HCT116 (cell line): ENCODE measurements around the gene KHDRBS2. TPM values are rescaled to one million over a fixed set of nuclear protein-coding genes. Genes with fewer than 3 reads are reported as not detected.

Experiments
- ATAC-seq: fragments of 200-7000 bp; cut with Tn5 transposase; 2 replicates; pipeline ENCODE4 v1.9.1; 2020; ENCODE audit warnings: mild to moderate bottlenecking, moderate library complexity
- BruUV-seq: library from RNA; stranded (reverse); fragments of 400-500 nt; replicated peaks from 2 replicates; lab custom pipeline; 2021; lab: Mats Ljungman, UMichigan
- CTCF ChIA-PET: fragments of 300-600 bp; sonication (Branson Sonifier 250); formaldehyde crosslinking; loops from one replicate; lab custom pipeline; 2021; ENCODE audit warnings: antibody characterized with exemption; lab: Charles Lee
- POLR2A ChIA-PET: fragments of 300-600, 350-600 bp; sonication (Branson Sonifier 250); formaldehyde crosslinking; loops from one replicate; lab custom pipeline; 2021; ENCODE audit warnings: antibody characterized with exemption; lab: Charles Lee
- RAD21 ChIA-PET, 2 experiments: fragments of 300-600 bp; sonication (Branson Sonifier 250); formaldehyde crosslinking; loops; one replicate each; lab custom pipeline; 2023; ENCODE audit warnings: low total read pairs in 2 of 2; ENCODE audit not compliant: uncharacterized antibody in 2 of 2, unreplicated experiment in 2 of 2, low non-redundant PET in 1 of 2; lab: Charles Lee
- DNase-seq: peaks from one replicate; pipeline ENCODE4 v3.0.0-alpha.2; 2010; ENCODE audit warnings: low read depth, low spot score
- H2AFZ ChIP-seq: fragments of 200-600 bp; shearing (Covaris generic), sonication (generic); 2 replicates; pipeline ENCODE4 v1.6.1; 2017; ENCODE audit warnings: low read depth, mixed run types, mixed read lengths, antibody characterized with exemption, low read length; ENCODE audit not compliant: poor library complexity, severe bottlenecking
- H3K27ac ChIP-seq: 2 replicates; pipeline ENCODE4 v1.5.1; 2012; ENCODE audit warnings: low read depth, low read length
- H3K27me3 ChIP-seq: fragments of 200-600 bp; sonication (generic); 2 replicates; pipeline ENCODE4 v1.6.1; 2016; ENCODE audit warnings: mixed run types, low read length, mixed read lengths; ENCODE audit not compliant: insufficient read depth
- H3K36me3 ChIP-seq, 2 experiments: fragments of 200-500 bp in 1 of 2; fragments of 200-600 bp in 1 of 2; sonication (Bioruptor generic) in 1 of 2; sonication (generic) in 1 of 2; 2 replicates each; pipeline versions ENCODE4 v1.5.1 to v1.6.1; 2014 to 2016; ENCODE audit warnings: low read length in 2 of 2, inconsistent platforms in 1 of 2, mixed read lengths in 1 of 2, mixed run types in 1 of 2; ENCODE audit not compliant: insufficient read depth in 2 of 2, control insufficient read depth in 1 of 2
- H3K4me1 ChIP-seq, 2 experiments: fragments of 200-600 bp in 1 of 2; sonication (generic) in 1 of 2; 2 replicates each; pipeline versions ENCODE4 v1.5.1 to v1.6.1; 2012 to 2017; ENCODE audit warnings: low read length in 2 of 2, inconsistent platforms in 1 of 2, mild to moderate bottlenecking in 1 of 2, mixed read lengths in 1 of 2, mixed run types in 1 of 2, moderate library complexity in 1 of 2; ENCODE audit not compliant: insufficient read depth in 2 of 2, control insufficient read depth in 1 of 2
- H3K4me2 ChIP-seq: fragments of 200-600 bp; sonication (generic); 2 replicates; pipeline ENCODE4 v1.6.1; 2017; ENCODE audit warnings: mixed run types, low read length, mixed read lengths
- H3K4me3 ChIP-seq, 2 experiments: fragments of 200-600 bp in 1 of 2; sonication (generic) in 1 of 2; replicated peaks in 1 of 2; 2 replicates each; pipeline ENCODE4 v1.5.1; 2011 to 2016; ENCODE audit warnings: low read length in 2 of 2, control low read depth in 1 of 2, low read depth in 1 of 2, mild to moderate bottlenecking in 1 of 2, mixed read lengths in 1 of 2, mixed run types in 1 of 2
- H3K79me2 ChIP-seq: fragments of 200-600 bp; sonication (generic); 2 replicates; pipeline ENCODE4 v1.6.1; 2017; ENCODE audit warnings: mild to moderate bottlenecking, mixed run types, low read length, moderate library complexity, mixed read lengths; ENCODE audit not compliant: insufficient read depth
- H3K9ac ChIP-seq: fragments of 200-600 bp; sonication (generic); 2 replicates; pipeline ENCODE4 v1.6.1; 2016; ENCODE audit warnings: low read length, mixed read lengths
- H3K9me2 ChIP-seq: fragments of 200-600 bp; sonication (generic), shearing (Covaris generic); 2 replicates; pipeline ENCODE4 v1.6.1; 2017; ENCODE audit warnings: mixed run types, mild to moderate bottlenecking, moderate library complexity; ENCODE audit not compliant: insufficient read depth
- H3K9me3 ChIP-seq, 2 experiments: fragments of 200-500 bp in 1 of 2; fragments of 200-600 bp in 1 of 2; sonication (Bioruptor generic) in 1 of 2; sonication (generic) in 1 of 2; 2 replicates each; pipeline ENCODE4 v1.6.1; 2014 to 2017; ENCODE audit warnings: low read length in 2 of 2, mixed read lengths in 2 of 2, inconsistent platforms in 1 of 2, low read depth in 1 of 2, mild to moderate bottlenecking in 1 of 2, mixed run types in 1 of 2, moderate library complexity in 1 of 2; ENCODE audit not compliant: control insufficient read depth in 1 of 2, insufficient read depth in 1 of 2
- H4K20me1 ChIP-seq: fragments of 200-600 bp; sonication (generic), shearing (Covaris generic); 2 replicates; pipeline ENCODE4 v1.6.1; 2017; ENCODE audit warnings: mixed run types, mild to moderate bottlenecking, moderate library complexity; ENCODE audit not compliant: insufficient read depth
- CBX3 ChIP-seq: IDR thresholded peaks from 2 replicates; pipeline ENCODE4 v1.6.1; 2012; ENCODE audit warnings: low read depth
- CEBPB ChIP-seq: IDR thresholded peaks from 2 replicates; pipeline ENCODE4 v1.6.1; 2012; ENCODE audit warnings: low read depth
- EGR1 ChIP-seq: IDR thresholded peaks from 2 replicates; pipeline ENCODE4 v1.6.1; 2012; ENCODE audit warnings: low read depth
- ELF1 ChIP-seq: IDR thresholded peaks from 2 replicates; pipeline ENCODE4 v1.6.1; 2012; ENCODE audit warnings: low read depth, borderline replicate concordance
- EZH2 ChIP-seq: fragments of 200-600 bp; sonication (generic); IDR thresholded peaks from 2 replicates; pipeline ENCODE4 v1.6.1; 2017; ENCODE audit warnings: antibody characterized with exemption, mixed run types
- EZH2phosphoT487 ChIP-seq: fragments of 200-600 bp; IDR thresholded peaks from 2 replicates; pipeline ENCODE4 v1.6.1; 2018; ENCODE audit warnings: antibody characterized with exemption, borderline replicate concordance
- FOSL1 ChIP-seq: IDR thresholded peaks from 2 replicates; pipeline ENCODE4 v1.6.1; 2012; ENCODE audit warnings: low read depth
- POLR2A ChIP-seq: IDR thresholded peaks from 2 replicates; pipeline ENCODE4 v1.7.0; 2011; ENCODE audit warnings: borderline replicate concordance; ENCODE audit not compliant: insufficient read depth, insufficient read length; ENCODE audit errors: extremely low read depth
- POLR2AphosphoS5 ChIP-seq: IDR thresholded peaks from 2 replicates; pipeline ENCODE4 v1.6.1; 2011; ENCODE audit warnings: mild to moderate bottlenecking, low read depth, low read length, moderate library complexity
- RAD21 ChIP-seq: IDR thresholded peaks from 2 replicates; pipeline ENCODE4 v1.6.1; 2012; ENCODE audit warnings: low read depth, mild to moderate bottlenecking
- SIN3A ChIP-seq: IDR thresholded peaks from 2 replicates; pipeline ENCODE4 v1.6.1; 2012; ENCODE audit warnings: low read depth
- SRF ChIP-seq: IDR thresholded peaks from 2 replicates; pipeline ENCODE4 v1.6.1; 2012; ENCODE audit warnings: low read depth
- YY1 ChIP-seq: IDR thresholded peaks from 2 replicates; pipeline ENCODE4 v1.6.1; 2011; ENCODE audit warnings: low read length, low read depth, moderate library complexity, mild to moderate bottlenecking; ENCODE audit not compliant: insufficient replicate concordance; ENCODE audit errors: extremely low read depth
- ZNF274 ChIP-seq: fragments of 200-500 bp; sonication (Bioruptor generic); IDR thresholded peaks from 2 replicates; pipeline ENCODE4 v1.6.1; 2014; ENCODE audit warnings: mild to moderate bottlenecking, low read depth, low read length, inconsistent platforms
- intact Hi-C: fragments of 100-400 bp; cut with micrococcal nuclease; formaldehyde crosslinking; loops from 2 replicates; pipeline ENCODE4 v1.10.0; 2022
- total RNA-seq: library from RNA; stranded (reverse); gene quantifications from one replicate; pipeline ENCODE4 v1.2.1, GENCODE V29; 2021; ENCODE audit not compliant: unreplicated experiment
- TF ChIP-seq, protein P1 (sequence below): IDR thresholded peaks from 2 replicates; pipeline ENCODE4 v1.6.1; 2012
- TF ChIP-seq, protein P2 (sequence below): IDR thresholded peaks from 2 replicates; pipeline ENCODE4 v1.6.1; 2012; ENCODE audit warnings: low read depth

The KHDRBS2 gene
- total RNA-seq, 1 experiment from 2014 or later: not detected

- intact Hi-C loops: no loop called here
- CTCF ChIA-PET: no interaction called here
Observed at GRCh38 chr6:61887423-61887822, 398.6 kb downstream of the KHDRBS2 start.

More at GRCh38 chr6:61887423-61887822, 398.6 kb downstream of the KHDRBS2 start:
- Histone ChIP-seq H3K9ac (no peak overlapping the region), H3K27me3 (no peaks in the 10 kb centered on the region), H3K9me2 (no peaks in the 10 kb centered on the region), H2AFZ (no peak overlapping the region), H3K27ac (no peak overlapping the region), H4K20me1 (no peaks in the 10 kb centered on the region), H3K4me1 (no peaks in the 10 kb centered on the region), H3K36me3 (no peaks in the 10 kb centered on the region), H3K4me3 (no peak overlapping the region), H3K79me2 (no peaks in the 10 kb centered on the region), H3K4me2 (no peak overlapping the region), H3K9me3 (peaks cover 7 to 9% of the 10 kb centered on the region in 2 experiments; a peak in 3 of 4 replicates)
- ChIA-PET POLR2A (no interaction called here), RAD21 (no interaction called here)
- TF ChIP-seq ELF1 (no peak), YY1 (no peak), SIN3A (no peak), EGR1 (no peak), FOSL1 (no peak), ZNF274 (no peak), RAD21 (no peak), CBX3 (no peak), SRF (no peak), EZH2phosphoT487 (no peak), CEBPB (no peak), POLR2A (no peak), EZH2 (no peak), POLR2AphosphoS5 (no peak)
- TF ChIP-seq, protein P1, sequence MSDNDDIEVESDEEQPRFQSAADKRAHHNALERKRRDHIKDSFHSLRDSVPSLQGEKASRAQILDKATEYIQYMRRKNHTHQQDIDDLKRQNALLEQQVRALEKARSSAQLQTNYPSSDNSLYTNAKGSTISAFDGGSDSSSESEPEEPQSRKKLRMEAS: no peak
- TF ChIP-seq, protein P2, sequence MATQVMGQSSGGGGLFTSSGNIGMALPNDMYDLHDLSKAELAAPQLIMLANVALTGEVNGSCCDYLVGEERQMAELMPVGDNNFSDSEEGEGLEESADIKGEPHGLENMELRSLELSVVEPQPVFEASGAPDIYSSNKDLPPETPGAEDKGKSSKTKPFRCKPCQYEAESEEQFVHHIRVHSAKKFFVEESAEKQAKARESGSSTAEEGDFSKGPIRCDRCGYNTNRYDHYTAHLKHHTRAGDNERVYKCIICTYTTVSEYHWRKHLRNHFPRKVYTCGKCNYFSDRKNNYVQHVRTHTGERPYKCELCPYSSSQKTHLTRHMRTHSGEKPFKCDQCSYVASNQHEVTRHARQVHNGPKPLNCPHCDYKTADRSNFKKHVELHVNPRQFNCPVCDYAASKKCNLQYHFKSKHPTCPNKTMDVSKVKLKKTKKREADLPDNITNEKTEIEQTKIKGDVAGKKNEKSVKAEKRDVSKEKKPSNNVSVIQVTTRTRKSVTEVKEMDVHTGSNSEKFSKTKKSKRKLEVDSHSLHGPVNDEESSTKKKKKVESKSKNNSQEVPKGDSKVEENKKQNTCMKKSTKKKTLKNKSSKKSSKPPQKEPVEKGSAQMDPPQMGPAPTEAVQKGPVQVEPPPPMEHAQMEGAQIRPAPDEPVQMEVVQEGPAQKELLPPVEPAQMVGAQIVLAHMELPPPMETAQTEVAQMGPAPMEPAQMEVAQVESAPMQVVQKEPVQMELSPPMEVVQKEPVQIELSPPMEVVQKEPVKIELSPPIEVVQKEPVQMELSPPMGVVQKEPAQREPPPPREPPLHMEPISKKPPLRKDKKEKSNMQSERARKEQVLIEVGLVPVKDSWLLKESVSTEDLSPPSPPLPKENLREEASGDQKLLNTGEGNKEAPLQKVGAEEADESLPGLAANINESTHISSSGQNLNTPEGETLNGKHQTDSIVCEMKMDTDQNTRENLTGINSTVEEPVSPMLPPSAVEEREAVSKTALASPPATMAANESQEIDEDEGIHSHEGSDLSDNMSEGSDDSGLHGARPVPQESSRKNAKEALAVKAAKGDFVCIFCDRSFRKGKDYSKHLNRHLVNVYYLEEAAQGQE: no peak
- DNase-seq: no peak
- BruUV-seq: no TSS peak
- ATAC-seq: no peak
